Stimulated activated CD8-positive, alpha-beta memory T cell treated with anti-CD3 and anti-CD28 coated beads, Interleukin-7, amount 100 ng/mL, for 4 hours (primary cell): Measurements from ENCODE around the gene TMC4.

Source experiments
- DNase-seq, 2 donors: peaks; one replicate each; pipeline ENCODE4 v3.0.0-alpha.2; 2020; ENCODE audit warnings: low read depth in 2 of 2

Gene TMC4

DNA sequence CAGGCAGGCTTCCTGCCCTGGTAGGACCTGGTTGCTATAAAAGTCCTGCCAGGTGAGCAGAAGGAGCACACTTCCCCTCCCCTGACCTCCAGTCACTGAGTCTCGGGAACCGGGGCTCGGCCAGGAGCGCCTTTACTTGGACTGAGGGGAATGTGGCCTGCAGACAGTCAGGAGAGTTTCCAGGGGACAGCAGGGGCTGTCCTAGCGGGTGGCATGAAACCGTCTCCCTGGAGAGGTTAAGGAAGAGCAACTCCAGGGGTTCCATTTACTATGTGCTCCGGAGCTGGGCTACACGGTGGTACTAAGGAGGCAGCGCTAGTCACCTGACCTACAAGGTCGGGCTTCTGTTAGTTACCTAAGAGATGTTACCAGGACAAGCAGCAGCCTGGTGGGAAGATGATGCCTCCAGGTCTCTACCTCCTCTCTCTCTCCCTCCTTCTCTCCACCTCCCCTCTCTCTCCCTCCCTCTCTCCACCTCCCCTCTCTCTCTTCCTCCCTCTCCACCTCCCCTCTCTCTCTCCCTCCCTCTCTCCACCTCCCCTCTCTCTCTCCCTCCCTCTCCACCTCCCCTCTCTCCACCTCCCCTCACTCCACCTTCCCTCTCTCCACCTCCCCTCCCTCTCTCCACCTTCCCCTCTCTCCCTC is 39.5 kb downstream of the TMC4 start:
- DNase-seq, result no peak

DNA sequence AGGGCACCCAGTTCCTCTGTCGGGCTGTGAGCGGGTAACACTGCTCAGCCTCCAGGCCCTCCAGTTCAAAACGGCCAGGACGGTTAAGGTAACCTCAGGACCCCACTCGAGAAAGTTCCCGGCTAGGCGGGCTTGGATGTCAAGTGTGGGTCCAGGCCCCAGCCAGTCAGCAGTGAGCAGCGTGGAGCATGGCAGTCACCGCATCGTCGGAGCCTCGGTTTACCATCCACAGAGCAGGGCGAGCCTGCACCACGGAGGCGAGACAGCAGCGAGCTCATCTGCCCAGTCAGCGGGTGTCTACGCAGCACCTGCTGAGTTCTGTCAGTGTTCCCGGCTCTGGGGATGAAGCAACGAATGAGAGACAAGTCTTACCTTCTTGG is 43.4 kb downstream of the TMC4 start:
- DNase-seq, result no peak

DNA sequence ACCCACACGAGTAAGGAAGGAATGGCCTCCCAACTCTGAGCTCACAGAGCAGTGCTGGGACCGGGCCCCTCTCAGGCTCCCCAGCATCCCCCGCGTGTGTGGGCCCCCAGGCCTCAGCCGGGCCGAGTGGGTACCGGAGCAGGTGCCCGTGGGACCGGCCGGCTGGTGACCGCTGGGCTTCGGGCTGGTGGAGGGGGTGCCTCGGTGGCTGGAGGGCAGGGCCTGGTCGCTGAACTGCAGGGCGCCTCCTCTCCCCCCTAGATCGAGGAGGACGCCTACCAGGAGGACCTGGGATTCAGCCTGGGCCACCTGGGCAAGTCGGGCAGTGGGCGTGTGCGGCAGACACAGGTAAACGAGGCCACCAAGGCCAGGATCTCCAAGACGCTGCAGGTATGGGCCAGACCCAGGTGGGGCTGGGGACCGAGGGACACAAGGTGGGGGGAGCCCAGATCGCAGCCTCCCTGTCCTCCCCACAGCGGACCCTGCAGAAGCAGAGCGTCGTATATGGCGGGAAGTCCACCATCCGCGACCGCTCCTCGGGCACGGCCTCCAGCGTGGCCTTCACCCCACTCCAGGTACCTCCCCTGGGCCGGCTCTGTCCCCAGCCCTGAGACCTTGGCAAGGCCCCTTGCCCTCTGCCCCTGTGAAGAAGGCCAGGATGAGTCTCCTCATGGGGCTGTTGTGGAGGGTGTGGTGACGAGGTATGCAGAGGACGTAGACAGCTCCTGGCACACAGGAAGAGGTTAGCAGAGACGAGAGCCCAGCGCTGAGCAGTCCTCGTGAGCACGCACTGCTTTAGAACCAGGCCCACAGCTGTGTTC is 44.0 kb downstream of the TMC4 start:
- no peak for DNase-seq

DNA sequence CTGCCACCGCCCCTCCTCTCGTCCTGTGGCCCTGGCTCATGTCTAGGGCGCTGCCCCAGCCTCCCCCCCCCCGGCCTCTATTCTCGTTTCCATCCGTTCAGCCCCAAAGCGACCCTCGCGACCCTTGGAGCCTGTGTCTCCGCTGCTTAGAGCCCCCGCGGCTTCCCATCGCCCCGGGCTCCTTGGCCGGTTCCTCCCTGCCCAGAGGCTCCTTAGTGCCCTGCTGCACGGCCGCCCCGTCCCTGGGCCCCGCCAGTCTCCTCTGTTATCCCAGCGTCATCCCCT is 44.6 kb downstream of the TMC4 start:
- DNase-seq, result no peak

DNA sequence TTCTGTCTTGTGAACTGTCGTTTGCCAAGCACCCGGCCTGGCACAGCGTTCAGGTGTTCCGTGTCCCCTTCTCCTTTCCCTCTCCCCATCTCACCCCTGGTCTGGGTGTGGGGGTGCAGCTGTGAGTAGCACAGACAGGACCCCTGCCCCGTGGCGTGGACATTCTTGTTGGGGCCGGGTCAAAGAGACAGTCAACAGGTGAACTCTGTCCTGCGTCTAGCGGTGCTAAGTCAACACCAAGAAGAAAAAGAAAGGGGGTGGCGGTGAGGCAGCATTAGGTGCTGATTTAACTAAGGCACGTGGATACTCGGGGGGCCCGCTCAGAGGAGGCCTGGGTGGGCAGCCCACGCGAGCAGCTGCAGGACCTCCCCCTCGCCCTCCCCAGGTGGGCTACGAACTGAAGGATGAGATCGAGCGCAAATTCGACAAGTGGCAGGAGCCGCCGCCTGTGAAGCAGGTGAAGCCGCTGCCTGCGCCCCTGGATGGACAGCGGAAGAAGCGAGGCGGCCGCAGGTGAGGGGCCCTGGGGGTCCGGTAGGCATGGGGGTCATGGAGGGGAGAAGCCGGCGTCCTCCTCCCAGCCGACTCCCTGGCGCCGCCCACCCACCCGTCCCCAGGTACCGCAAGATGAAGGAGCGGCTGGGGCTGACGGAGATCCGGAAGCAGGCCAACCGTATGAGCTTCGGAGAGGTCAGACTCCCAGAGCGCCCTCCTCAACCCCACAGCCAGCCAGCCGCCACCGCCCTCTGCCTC is 45.1 kb downstream of the TMC4 start:
- no peak for DNase-seq

DNA sequence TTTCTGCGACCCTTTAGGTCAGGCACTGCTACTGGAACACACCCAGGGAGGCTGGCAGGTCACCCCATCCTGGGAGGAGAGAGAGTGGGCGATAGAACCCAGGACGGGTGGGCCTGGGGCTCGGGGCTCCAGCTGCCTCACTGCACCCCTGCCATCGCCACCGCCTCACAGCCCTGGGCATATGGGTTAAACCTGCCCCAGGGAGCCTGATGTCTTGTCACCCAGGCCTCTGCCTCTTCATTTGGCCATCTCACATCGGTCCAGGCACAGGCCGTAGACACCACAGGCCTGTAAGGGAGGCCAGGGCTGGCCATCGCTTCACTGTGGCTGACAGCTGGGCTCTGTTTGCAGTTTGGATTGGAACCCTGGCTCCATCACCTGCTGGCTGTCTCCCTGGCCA is 47.2 kb downstream of the TMC4 start:
- DNase-seq, result no peak

DNA sequence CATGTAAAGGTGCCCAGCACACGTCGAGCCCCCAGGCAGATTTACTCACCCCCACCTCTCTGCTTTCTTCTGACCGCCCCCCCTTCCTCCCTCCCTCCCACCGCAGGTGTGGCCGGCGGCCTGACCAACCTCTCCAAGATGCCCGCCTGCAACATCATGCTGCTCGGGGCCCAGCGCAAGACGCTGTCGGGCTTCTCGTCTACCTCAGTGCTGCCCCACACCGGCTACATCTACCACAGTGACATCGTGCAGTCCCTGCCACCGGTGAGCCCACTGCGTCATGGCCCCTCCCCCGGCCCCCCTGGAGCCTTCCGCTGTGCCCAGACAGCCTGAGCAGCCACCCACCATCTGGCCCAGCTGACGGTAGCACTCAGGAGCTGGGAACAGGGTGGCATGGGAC is 48.6 kb downstream of the TMC4 start:
- DNase-seq, result no peak

DNA sequence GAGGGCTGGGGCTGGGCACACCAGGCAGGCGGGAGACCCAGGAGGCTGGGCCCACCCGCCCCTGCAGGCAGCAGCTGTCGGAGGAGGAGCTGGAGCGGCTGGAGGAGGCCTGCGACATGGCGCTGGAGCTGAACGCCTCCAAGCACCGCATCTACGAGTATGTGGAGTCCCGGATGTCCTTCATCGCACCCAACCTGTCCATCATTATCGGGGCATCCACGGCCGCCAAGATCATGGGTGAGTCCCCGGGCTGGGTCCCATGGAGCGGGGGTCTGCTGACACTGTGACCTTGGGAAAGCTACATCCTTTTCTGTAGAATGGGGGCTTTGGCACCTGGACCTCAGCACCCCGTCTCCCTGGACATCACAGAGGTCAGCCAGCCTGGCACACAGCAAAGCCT is 49.3 kb downstream of the TMC4 start:
- no peak for DNase-seq

DNA sequence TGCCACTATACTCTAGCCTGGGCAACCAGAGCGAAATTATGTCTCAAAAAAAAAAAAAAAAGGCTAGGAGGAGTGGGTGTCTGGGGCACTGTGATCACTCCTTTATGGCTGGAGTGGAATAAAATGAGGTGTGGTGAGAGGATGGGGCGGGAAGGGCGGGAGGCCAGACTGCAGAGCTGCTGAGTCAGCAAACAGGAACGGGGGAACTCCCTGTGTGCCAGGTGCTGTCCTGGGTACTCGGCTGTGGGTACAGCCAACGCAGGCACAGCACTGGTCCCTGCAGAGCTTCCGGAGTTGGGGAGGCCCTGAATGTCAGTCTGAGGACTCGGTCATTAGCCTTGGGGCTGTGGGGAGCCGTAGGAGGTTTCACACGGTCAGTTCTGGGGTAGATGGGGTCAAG is 51.7 kb downstream of the TMC4 start:
- no peak for DNase-seq

DNA sequence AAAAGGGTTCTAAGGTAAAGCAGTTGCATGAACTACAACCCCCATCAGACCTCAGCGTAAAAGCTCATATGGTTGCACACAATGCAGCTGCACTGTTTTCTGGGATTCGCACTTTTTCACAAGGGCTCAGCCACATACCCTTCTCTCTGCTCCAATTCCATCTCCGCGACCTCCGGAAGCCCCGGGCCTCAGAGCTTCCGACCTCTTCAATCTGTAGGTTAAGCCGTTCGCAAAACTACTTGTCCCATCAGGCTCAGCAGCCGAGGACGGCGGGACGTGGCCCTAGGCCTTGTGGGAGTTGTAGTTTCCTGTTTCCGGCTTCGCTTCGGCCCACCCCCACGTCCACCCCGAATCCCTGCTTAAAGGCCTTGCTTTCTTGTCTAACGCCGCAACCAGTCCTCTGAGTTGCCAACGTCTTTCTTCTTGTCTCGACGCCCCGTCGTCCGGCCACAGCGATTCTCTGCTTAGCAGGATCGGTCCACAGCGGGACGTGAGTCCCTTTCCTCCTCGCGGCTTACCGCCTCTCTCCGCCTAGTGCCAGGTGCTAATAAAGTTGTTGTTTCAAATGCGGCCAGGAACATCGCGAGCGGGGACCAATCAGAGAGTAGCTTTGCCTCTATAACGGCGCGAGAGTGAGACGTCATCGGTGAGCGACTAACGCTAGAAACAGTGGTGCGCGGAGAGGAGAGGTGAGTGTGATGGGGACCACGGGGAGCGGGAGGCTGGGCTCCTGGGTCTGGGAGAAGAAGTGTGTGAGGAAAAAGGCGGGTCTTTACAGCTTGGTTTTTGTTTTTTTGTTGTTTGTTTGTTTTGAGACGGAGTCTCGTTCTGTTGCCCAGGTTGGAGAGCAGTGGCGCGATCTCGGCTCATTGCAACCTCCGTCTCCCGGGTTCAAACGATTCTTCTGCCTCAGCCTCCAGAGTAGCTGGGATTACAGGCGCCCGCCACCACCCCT is 57.6 kb downstream of the TMC4 start, which contains the start of the genes PRPF31 and TFPT:
Gene PRPF31, plus strand, starts transcription at position 646 of the 955 bp plus-strand sequence. CDS start 2,525 bp downstream, outside the sequence.
Gene TFPT, minus strand, starts transcription at position 549 of the 955 bp plus-strand sequence. Its CDS starts 388 bp downstream, at position 161.
- peak; percentile 92 to 97 for DNase-seq

DNA sequence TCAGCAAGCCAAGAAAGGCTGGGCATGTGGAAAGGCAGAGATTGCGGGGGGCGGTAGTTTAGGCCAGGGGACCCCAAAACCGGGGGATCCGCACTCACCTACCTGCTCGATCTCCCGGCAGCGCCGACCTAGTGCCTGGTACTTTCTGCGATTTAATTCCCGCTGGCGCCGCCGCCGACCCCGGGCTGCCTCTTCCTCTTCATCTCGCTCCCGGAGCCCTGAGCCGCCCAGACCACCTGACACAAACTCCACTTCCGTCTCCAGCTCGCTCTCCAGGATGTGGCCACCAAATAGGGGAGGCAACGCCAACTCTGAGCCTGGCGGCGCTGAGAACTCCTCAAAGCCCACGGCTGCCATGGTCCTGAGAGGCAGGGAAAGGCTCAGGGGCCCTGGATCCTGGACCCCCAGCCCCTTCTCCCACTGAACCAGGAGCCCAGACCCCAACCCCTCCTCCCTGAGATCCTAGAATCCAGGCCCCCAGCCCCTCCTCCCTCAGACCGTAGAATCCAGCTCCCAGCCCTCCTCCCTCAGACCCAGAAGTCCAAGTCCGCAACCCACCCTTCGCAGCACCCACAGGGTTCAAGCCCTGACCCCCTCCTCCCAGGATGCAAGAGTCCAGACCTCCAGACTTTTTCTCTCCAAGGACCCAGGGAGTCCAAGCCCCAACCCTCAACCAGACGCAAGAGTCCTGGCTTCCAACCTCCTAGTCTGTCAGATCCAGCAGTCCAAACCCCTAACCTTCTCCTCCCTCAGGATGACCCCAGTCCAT is 58.4 kb downstream of the TMC4 start:
- peak in 1 of 2 donors; percentile 24 for DNase-seq
